ENCODE results near the gene CLDN6. TPM values are rescaled to one million over a fixed set of nuclear protein-coding genes. Genes with fewer than 3 reads are reported as not detected.
A peak's percentile ranks its signal among the peaks of the same experiment; 100 is the strongest.

The CLDN6 gene
- total RNA-seq, 1 donor from 2014 or later: not detected

GRCh38 chr16:3013998-3014690, 3.8 kb downstream of the CLDN6 start:
- DNase-seq (ENCODE audit: low spot score): no peak

- no peak for DNase-seq (ENCODE audit: low spot score)
Observed at GRCh38 chr16:3013491-3013951, 4.5 kb downstream of the CLDN6 start.

- DNase-seq (ENCODE audit: low spot score): no peak
Observed at GRCh38 chr16:3012828-3013420, 5.1 kb downstream of the CLDN6 start, which contains the start of gene CLDN9. TSS of gene CLDN9 (plus strand) at chr16:3012923. CDS start at chr16:3013363, 440 bp downstream.

GRCh38 chr16:3012246-3012645, 5.7 kb downstream of the CLDN6 start:
- no peak for DNase-seq (ENCODE audit: low spot score)

- no peak for DNase-seq (ENCODE audit: low spot score)
Observed at GRCh38 chr16:3010510-3010909, 7.5 kb downstream of the CLDN6 start.

GRCh38 chr16:3009568-3010390, 8.2 kb downstream of the CLDN6 start:
- DNase-seq (ENCODE audit: low spot score): no peak

- no peak for DNase-seq (ENCODE audit: low spot score)
Observed at GRCh38 chr16:3008690-3009037, 9.3 kb downstream of the CLDN6 start.

GRCh38 chr16:3007957-3008689, 9.9 kb downstream of the CLDN6 start:
- no peak for DNase-seq (ENCODE audit: low spot score)

GRCh38 chr16:3007059-3007956, 10.7 kb downstream of the CLDN6 start:
- no peak for DNase-seq (ENCODE audit: low spot score)

- DNase-seq (ENCODE audit: low spot score): no peak
Observed at GRCh38 chr16:3004781-3005284, 13.2 kb downstream of the CLDN6 start.

GRCh38 chr16:3004319-3004718, 13.7 kb downstream of the CLDN6 start:
- DNase-seq (ENCODE audit: low spot score): no peak

- DNase-seq (ENCODE audit: low spot score): peak; percentile 98
Observed at GRCh38 chr16:3003582-3004270, 14.3 kb downstream of the CLDN6 start.

GRCh38 chr16:3001316-3001715, 16.7 kb downstream of the CLDN6 start:
- DNase-seq (ENCODE audit: low spot score): no peak

- DNase-seq (ENCODE audit: low spot score): no peak
Observed at GRCh38 chr16:3000540-3000939, 17.4 kb downstream of the CLDN6 start.

GRCh38 chr16:2999929-3000328, 18.1 kb downstream of the CLDN6 start:
- DNase-seq (ENCODE audit: low spot score): no peak

GRCh38 chr16:2996298-2996697, 21.7 kb downstream of the CLDN6 start:
- DNase-seq (ENCODE audit: low spot score): no peak

GRCh38 chr16:2992383-2993081, 25.5 kb downstream of the CLDN6 start:
- DNase-seq (ENCODE audit: low spot score): no peak

GRCh38 chr16:2991566-2992261, 26.3 kb downstream of the CLDN6 start:
- DNase-seq (ENCODE audit: low spot score): no peak

Measured in mesenteric fat pad (tissue), 1 donor.